Ascending aorta (tissue), 2 donors: ENCODE measurements around the gene SGSH. TPM values are rescaled to one million over a fixed set of nuclear protein-coding genes. Genes with fewer than 3 reads are reported as not detected.

Source experiments
- DNase-seq, 2 donors: peaks; one replicate each; pipeline ENCODE4 v3.0.0-alpha.2; 2019; ENCODE audit warnings: low spot score in 2 of 2
- H3K27ac ChIP-seq, 2 donors: fragments of 200-600 bp; sonication (generic); one replicate each; pipeline ENCODE4 v1.5.1; 2016 to 2017; ENCODE audit warnings: mild to moderate bottlenecking in 1 of 2
- H3K27me3 ChIP-seq: fragments of 200-600 bp; sonication (generic); one replicate; pipeline ENCODE4 v1.5.1; 2017
- H3K36me3 ChIP-seq, 2 donors: fragments of 200-600 bp; sonication (generic); one replicate each; pipeline ENCODE4 v1.5.1; 2016
- H3K4me1 ChIP-seq, 2 donors: fragments of 200-600 bp; sonication (generic); one replicate each; pipeline ENCODE4 v1.5.1; 2016 to 2017; ENCODE audit warnings: mild to moderate bottlenecking in 1 of 2
- H3K4me3 ChIP-seq, 2 donors: fragments of 200-600 bp; sonication (generic); one replicate each; pipeline ENCODE4 v1.5.1; 2016 to 2017; ENCODE audit warnings: mild to moderate bottlenecking in 1 of 2
- H3K9me3 ChIP-seq, 2 donors: fragments of 200-600 bp; sonication (generic); one replicate each; pipeline ENCODE4 v1.5.1; 2016
- CTCF ChIP-seq, 3 experiments: fragments of 200-600 bp in 2 of 3; fragments of 450-650 bp in 1 of 3; sonication (generic) in 2 of 3; IDR thresholded peaks; one replicate each; pipeline ENCODE4 v1.5.1; 2016 to 2019; ENCODE audit warnings: antibody characterized with exemption in 3 of 3, mild to moderate bottlenecking in 1 of 3, moderate library complexity in 1 of 3
- intact Hi-C: fragments of 100-400 bp; cut with DNase I; formaldehyde crosslinking; loops from one replicate; pipeline ENCODE4 v1.15.1; 2023
- total RNA-seq: library from RNA; depleted of rRNA; stranded (reverse); fragments of >200 nt; gene quantifications from one replicate; pipeline ENCODE4 v1.1.0, GENCODE V29; 2016

Gene SGSH
- total RNA-seq, 1 donor from 2014 or later = 50.9 TPM

DNA sequence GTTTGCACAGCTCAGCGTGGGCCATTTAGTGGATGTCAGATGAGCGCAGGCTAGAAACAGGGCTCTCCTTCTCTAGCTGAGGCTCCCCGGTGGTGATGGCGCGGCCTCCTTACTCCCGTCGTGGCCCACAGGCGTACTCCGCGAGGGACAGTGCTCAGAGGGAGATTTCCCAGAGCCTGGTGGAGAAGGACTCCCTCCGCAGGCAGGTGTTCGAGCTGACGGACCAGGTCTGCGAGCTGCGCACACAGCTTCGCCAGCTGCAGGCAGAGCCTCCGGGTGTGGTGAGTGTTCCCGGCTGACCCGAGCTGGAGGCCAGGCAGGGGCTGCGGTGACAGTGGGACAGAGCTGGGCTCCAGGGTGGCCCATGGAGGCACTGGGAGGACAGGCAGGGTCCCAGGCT, 28.9 kb downstream of the SGSH start:
- no peak overlapping the region for H3K27ac ChIP-seq
- H3K9me3 ChIP-seq = no peaks in the 10 kb centered on the region
- DNase-seq = no peak
- TF ChIP-seq CTCF (IDR thresholded peaks at IDR 0.05) = no peak
- H3K27me3 ChIP-seq = no peaks in the 10 kb centered on the region
- no peak overlapping the region for H3K4me3 ChIP-seq
- no peaks in the 10 kb centered on the region for H3K4me1 ChIP-seq
- intact Hi-C loops = loop anchor here (10.0 kb wide), 1 partner anchor 174 kb away; no protein-coding TSS in a partner anchor
- H3K36me3 ChIP-seq = no peaks in the 10 kb centered on the region

DNA sequence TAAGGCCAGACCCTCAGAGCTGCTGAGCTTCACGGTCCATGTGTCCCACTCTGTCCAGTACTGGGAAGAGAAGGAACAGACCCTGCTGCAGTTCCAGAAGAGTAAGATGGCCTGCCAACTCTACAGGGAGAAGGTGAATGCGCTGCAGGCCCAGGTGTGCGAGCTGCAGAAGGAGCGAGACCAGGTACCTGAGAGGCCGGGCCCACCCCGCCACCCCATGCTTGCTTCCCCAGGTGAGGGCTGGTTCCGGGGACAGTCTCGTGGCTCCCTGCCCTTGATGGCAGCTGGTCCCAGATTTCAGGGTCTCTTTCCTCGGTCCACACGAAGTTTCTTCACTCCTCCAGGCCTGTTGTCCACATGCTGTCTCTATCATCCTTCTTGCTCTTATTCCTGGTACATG, 29.4 kb downstream of the SGSH start:
- intact Hi-C loops = loop anchor here (10.0 kb wide), 1 partner anchor 174 kb away; no protein-coding TSS in a partner anchor
- Histone ChIP-seq H3K4me1 (no peaks in the 10 kb centered on the region), H3K9me3 (no peaks in the 10 kb centered on the region), H3K27ac (no peak overlapping the region), H3K4me3 (no peak overlapping the region), H3K27me3 (no peaks in the 10 kb centered on the region), H3K36me3 (no peaks in the 10 kb centered on the region)
- no peak for DNase-seq
- no peak for TF ChIP-seq CTCF (IDR thresholded peaks at IDR 0.05)

DNA sequence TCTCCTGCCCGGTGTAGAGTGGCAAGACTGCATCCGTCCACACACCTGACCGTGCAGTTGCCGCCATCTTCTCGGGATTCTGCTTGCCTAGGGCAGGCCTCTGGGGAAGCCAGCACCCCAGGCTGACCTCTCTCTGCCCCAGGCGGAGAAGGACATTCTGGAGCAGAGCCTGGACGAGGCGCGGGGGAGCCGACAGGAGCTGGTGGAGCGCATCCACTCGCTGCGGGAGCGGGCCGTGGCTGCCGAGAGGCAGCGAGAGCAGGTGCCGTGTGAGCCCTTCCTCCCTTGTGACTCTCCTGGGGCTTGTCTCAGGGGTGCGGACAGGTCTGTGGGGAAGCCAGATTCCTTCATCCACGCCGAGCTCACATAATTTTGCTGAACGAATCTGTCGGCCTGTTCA, 30.5 kb downstream of the SGSH start:
- H3K36me3 ChIP-seq = no peaks in the 10 kb centered on the region
- intact Hi-C loops = loop anchor here (10.0 kb wide), 1 partner anchor 175 kb away; no protein-coding TSS in a partner anchor
- no peaks in the 10 kb centered on the region for H3K27me3 ChIP-seq
- no peak overlapping the region for H3K27ac ChIP-seq
- no peak for DNase-seq
- H3K4me1 ChIP-seq = no peaks in the 10 kb centered on the region
- H3K4me3 ChIP-seq = no peak overlapping the region
- no peak for TF ChIP-seq CTCF (IDR thresholded peaks at IDR 0.05)
- no peaks in the 10 kb centered on the region for H3K9me3 ChIP-seq

- H3K4me1 ChIP-seq = no peaks in the 10 kb centered on the region
- H3K9me3 ChIP-seq = no peaks in the 10 kb centered on the region
- H3K27me3 ChIP-seq = no peaks in the 10 kb centered on the region
- no peaks in the 10 kb centered on the region for H3K36me3 ChIP-seq
- H3K4me3 ChIP-seq = no peak overlapping the region
- no peak overlapping the region for H3K27ac ChIP-seq
- TF ChIP-seq CTCF (IDR thresholded peaks at IDR 0.05) = no peak
- DNase-seq = no peak
- intact Hi-C loops = no loop called here
Observed at GRCh38 chr17:80187515-80187941, 32.6 kb downstream of the SGSH start.

GRCh38 chr17:80187090-80187489, 33.0 kb downstream of the SGSH start:
- no peak overlapping the region for H3K27ac ChIP-seq

More at GRCh38 chr17:80187090-80187489, 33.0 kb downstream of the SGSH start:
- intact Hi-C loops = no loop called here
- no peaks in the 10 kb centered on the region for H3K27me3 ChIP-seq
- H3K36me3 ChIP-seq = no peaks in the 10 kb centered on the region
- DNase-seq = no peak
- no peak overlapping the region for H3K4me3 ChIP-seq
- H3K4me1 ChIP-seq = no peaks in the 10 kb centered on the region
- H3K9me3 ChIP-seq = no peaks in the 10 kb centered on the region
- TF ChIP-seq CTCF (IDR thresholded peaks at IDR 0.05) = no peak
